Mesenteric fat pad (tissue), 1 donor: ENCODE measurements around the gene GFER. TPM values are rescaled to one million over a fixed set of nuclear protein-coding genes. Genes with fewer than 3 reads are reported as not detected.

Experiments
- DNase-seq: peaks from one replicate; pipeline ENCODE4 v3.0.0-alpha.2; 2020; ENCODE audit warnings: low spot score
- total RNA-seq: library from RNA; stranded (reverse); fragmentation: NEBNext Ultra II Directional; extraction: Animal tissue kit (Norgen Biotek cat#: 25700); gene quantifications from one replicate; pipeline ENCODE4 v1.2.1, GENCODE V29; 2021
- donor health status: DM: yes; HTN: yes; CAD: no.

Gene GFER
- total RNA-seq, 1 donor from 2014 or later: 15.7 TPM

DNA sequence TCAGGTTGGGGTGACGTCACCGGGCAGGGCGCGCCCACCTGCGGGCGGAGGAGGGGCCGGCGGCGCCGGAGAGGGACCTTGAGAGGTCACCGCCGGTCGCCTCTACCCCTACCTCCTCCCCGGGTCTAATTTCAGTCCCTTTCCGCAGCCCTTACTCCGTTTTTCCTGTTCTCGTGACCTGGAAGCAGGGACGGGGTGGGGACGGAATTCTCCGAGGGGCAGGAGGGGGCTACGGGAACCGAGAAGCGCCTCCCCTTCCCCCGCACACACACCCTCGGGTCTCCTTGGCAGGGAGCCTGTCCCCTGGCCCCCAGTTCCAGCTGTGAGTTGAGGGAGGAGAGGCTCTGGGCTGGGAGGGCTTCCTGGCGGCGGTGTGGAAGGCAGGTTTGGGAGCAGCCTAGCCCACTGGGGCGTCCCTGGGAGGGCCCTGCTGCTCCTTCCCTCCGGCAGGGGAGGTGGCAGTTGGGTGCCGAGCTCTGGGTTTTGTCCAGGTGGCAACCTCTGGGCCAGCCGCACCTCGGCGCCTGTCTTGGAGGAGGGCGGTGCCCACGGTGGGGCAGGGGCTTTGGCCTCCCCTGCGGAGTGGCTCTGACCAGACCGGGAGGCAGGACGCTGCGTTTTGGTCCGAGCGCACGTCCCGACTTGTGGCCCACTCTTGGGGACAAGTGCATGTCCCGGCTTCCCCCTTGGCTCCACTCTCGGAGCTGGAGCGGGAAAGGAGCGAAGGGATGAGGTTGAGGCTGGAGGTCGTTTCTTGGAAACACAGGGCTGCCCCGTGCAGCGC is 6.5 kb downstream of the GFER start:
- DNase-seq: no peak

DNA sequence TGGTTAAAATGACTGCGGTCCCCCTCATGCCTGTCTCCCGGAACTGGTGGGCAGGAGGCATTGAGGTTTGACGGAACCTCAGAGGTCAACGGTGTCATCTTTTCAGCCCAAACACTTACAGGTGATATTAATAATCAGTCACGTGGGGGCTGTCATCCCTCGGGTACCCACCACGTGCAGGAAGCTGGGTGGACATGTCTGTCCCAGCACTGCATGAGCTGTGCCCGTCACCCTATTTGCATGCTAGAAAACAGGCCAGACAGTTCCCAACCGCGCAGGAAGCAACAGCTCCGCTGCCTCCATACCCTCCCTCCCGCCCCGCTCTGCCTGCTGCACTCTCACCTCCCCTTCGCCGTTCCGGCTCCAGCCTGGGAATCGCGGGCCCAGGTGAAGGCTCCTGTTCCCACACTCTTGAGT is 7.2 kb downstream of the GFER start:
- no peak for DNase-seq

DNA sequence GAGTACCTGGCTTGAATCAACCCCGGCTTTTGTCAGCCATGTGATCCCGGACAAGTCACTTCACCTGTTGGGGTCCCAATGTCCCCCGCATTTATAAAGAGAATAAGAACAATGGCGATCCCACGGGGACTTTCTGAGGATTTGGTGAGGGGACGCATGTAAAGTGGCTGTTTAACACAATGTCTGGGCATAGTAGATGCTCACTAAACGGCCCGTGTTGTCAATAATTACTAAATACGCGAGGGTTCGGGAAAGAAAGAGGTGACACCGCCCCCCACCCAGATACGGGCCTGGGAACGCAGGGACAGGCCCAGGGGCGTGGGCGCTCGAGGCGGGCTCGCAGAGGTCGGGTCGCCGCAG is 7.6 kb downstream of the GFER start:
- DNase-seq: no peak

DNA sequence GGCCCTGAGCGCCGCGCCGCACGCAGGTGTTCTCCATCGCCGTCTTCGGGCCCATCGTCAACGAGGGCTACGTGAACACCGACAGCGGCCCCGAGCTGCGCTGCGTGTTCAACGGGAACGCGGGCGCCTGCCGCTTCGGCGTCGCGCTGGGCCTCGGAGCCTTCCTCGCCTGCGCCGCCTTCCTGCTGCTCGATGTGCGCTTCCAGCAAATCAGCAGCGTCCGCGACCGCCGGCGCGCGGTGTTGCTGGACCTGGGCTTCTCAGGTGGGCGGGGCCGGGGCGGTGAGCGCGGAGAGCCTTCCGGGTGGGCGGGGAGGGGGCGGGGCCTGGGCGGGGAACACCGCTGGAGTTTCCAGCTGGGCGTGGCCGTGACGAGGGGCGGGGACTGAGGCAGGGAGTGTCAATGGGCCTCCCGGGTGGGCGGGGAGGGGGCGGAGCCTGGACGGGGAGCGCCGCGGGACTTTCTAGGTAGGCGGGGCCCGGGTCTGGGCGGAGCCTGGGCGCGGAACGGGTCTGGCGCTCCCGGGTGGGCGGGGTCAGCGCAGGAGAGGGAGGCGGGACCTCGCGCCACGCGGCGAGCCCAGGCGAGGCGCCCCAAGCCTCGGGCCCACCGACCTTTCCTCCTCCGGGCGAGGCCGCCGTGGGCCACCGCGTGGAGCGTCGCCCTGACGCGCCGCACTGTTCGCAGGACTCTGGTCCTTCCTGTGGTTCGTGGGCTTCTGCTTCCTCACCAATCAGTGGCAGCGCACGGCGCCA is 8.1 kb downstream of the GFER start:
- DNase-seq: peak; percentile 97

DNA sequence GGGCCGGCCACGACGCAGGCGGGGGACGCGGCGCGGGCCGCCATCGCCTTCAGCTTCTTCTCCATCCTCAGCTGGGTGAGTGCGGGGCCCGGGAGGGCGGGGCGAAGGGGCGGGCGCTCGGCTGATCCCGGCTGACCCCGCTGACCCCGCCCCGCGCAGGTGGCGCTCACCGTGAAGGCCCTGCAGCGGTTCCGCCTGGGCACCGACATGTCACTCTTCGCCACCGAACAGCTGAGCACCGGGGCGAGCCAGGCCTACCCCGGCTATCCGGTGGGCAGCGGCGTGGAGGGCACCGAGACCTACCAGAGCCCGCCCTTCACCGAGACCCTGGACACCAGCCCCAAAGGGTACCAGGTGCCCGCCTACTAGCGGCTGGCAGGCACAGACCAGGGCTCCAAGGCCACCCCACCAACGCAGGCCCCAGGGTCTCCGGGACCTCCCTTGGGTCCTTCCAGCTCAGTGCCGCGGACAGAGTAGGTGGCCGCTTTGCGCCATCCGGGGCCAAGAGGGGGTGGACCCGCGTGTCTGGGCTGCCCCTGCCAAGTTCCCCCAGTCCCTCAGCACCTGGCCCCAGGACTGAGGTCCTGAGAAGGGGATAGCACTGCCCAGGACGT is 8.8 kb downstream of the GFER start:
- DNase-seq: no peak

DNA sequence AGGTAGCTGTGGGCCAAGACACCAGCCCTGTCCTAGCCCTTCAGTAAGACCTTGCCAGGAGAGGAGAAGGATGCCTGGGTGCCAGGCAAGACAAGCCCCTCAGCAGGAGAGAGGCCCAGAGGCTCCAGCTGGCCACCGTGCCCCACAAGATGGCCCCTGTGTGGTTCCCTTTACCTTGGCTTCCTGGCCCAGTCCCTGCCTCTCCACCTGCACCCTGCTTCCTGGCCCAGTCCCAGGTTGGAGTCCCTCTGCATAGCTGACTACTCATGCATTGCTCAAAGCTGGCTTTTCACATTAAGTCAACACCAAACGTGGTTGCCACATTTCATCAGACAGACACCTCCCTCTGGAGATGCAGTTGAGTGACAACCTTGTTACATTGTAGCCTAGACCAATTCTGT is 9.7 kb downstream of the GFER start:
- no peak for DNase-seq

DNA sequence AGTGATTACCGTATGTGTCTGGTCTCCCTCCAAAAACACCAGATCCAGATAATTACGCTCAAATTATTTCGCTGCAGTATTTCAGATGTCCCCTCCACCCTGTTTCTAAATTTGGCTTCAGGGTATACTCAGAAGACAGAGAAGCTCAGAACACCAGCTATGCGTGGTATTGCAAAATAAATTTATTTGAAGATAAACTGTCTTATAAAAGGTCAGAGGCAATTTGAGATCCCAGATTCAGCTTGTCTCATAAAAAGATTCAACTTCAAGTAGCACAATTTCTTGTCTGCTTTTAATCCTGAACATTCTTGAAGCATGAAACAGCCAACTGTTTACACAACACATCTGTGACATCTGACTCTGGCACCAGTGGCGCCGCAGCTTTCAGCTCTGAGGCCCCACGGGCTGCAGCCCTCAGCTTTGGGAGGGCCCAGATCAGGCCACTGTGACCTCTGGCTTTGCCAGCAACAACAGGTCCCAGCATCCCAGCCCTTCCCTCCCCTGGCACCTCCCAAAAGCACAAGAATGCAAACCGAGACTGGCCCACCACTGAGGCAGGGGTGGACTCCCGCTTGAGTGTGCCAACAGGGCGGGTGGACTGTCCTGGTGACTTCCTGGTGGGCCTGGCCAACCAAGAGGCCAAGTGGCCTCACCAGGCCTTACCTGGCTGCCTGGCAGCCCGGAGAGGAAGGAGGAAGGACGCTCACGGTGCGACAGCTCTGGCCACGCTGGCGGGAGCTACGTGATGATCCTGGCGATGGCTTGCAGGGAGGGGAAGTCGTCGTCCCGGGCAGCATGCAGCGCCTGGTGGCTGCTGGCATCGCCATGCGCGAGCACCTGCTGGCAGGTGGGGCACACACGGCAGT is 13.7 kb downstream of the GFER start:
- DNase-seq: no peak

DNA sequence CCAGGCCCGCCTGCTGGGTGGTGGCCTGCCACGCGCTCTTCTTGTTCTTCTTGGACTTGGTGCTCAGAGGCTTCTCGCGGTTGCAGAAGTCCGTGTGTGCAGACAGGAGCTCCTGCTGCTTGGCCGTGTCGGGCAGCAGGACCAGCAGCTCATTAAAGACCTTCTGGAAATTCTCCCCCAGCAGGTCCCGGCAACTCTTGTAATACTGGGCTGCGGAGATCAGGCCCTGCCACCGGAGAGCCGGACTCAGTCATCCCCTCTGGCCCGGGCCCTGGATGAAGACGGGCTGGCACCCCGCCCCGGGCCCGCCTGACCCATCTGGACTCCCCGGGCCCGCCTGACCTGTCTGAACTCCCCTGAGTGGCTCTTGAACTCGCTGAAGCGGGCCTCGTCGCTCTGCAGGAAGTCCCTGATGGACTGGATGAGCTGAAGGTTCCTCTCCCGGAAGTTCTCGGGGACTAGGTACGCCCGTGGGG is 14.4 kb downstream of the GFER start:
- no peak for DNase-seq

DNA sequence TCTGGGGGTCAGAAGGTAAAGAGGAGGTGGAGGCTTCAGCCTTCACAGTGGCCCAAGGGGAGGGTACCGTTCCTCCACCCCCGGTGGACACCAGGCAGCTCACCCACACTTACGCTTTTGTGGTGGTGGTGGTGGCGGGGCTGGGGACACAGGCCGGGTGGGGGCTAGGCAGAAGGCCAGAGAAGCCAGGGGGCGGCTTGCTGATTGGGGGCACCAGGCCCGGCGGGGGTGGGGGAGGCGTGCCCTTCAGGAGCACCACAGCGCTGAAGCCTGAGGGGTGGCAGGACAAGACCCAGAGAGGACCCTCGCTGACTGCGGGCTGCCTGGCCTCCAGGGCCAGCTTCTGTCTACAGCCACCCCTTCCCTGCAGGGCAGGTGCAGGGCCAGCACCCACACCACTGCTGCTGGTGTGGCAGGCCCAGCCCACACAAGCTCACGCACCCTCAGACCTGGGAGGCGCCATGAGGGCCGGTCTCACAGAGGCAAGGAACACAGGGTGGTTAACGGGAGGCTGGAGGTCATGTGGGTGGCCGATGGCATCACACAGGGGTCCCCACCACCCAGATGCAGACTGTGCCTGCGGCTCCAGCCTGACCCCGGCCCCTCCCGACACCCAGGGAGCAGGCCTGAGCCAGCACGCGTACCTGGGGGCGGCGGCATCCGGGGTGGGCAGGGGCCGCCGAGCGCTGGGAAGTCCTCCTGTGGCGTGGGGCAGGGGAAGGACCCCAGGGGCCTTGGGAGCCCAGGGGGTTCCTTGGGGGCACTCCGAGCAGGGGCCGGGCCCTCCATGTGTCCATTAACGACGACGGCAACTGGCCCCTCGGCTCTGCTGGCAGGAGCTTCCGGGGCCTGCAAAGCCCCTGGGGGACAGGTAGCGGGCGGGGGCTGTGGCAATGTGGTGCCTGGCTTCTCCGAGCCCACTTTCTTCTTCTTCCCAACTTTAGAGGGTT is 15.1 kb downstream of the GFER start:
- no peak for DNase-seq

DNA sequence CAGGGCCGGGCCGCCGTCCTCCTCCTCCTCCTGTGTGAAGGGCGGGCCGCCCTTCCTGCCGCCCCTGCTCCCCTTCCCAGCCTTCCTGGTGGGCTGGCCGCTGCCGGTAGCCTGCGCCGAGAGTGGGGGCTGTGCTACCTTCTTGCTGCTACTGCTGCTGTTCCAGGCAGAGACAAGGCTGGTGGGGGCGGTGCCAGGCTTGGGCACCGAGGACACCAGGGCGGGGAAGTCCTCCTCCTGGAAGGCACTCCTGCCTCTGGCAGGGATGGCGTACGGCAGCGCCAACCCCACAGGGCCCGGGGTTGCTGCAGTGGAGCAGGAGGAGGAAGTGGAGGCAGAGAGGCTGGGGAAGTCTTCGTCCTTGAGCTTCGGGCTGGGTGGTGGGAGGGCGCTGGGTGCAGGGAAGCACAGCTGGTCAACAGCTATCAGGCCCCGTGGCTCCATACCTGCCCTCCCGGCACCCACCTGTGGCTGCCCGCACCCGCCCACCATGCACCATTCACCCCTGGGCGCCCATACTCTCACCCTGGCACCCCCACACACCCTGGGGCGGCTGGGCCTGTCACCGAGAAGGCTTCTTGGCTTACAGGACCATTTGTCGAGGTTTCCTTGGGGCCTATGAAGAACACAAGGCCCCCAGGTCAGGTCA is 16.0 kb downstream of the GFER start:
- no peak for DNase-seq

DNA sequence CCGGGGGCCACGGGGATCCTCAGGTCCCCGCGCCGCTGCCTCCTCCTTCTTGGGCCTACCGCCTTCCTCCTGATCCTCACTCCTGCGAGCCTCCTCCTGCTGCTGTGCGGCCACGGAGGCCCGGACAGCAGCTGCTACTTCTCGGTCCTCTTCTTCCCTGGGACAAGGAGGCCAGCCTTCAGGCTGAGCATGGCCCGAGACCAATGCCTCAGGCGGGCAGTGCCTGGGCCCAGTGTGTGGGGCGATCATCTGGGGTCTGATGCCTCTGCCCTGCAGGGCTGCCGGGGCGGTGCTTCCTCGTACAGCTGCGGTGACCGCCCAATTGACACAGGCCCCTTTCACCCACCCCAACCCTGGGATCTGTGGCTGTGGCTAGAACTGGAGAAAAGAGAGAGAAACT is 17.0 kb downstream of the GFER start:
- DNase-seq: no peak

DNA sequence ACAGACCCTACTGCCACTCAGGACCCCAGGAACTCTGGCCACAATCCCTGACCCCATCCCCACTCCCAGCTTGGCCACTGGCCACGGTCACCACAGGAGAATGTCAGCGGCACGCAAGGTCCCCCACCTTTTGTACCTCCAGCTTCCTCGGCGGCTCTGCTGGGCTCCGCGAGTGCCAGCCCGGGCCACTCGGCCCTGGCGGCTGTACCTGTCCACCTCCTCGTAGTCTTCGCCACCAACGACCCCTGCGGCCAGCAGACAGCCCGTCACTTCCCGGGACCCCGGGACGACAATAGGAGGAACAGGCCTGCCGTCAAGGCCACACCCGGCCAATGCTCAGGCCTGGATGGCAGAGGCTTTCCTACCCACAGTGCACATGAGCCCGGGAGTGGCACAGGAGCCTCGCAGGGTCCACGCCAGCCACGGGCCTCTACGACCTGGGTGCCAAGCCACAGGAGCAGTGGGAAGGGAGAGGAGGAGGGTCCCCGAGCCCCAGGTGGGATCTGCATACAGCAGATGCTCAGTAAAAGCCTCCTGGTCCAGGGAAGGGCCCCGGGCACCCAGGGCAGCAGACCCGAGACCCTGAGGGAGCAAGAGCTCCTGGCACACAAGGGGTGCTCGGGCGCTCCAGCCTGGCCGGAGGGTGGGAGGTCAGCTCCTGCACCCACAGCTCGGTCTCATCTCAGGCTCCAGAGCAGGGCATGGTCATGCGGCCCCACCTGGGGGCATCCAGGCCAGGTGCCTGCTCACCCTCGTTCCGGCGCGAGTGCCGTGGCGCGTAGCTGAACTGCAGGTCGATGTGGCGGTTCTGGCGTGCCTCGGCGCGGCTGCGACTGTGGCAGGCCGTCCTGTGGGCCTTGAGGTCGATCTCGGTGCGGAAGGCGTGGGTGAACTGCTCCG is 17.7 kb downstream of the GFER start:
- no peak for DNase-seq

DNA sequence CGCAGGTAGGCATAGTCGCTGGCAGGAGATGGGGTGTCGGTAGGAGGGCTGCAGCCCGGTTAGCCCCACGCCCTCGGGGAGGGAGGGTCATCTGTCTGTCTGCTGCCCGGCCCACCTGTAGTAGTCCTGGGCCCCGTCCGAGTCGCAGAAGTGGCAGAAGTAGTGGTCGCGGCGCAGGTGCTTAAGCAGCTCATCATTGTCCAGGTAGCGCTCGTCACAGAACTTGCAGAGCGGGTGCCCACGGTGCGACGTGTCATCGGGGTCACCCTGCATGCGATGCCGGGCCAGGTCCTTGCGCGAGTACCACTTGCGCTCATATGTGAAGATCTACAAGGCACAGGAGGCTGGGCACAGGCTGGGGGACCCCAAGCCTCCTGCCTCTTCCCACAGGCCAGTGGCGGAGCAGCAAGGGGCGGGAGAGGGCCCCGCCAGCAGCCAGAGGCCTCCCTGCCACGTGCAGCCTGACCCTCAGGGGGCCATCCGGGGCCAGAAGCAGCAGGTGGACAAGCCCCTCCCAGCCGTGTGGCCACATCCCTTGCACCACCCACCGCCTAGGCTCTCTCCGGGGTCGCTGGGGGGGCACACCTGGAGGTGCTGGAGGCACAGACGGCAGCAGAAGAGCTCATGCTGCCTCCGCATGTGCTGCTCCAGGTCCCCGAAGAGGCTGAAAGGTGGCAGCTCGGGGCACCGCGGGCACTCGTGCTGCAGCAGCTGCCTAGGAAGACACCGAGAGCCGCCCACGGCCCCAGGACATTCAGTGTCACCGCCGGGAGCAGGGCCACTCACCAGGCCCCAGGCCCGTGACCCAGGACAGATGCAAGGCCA is 18.6 kb downstream of the GFER start:
- no peak for DNase-seq

DNA sequence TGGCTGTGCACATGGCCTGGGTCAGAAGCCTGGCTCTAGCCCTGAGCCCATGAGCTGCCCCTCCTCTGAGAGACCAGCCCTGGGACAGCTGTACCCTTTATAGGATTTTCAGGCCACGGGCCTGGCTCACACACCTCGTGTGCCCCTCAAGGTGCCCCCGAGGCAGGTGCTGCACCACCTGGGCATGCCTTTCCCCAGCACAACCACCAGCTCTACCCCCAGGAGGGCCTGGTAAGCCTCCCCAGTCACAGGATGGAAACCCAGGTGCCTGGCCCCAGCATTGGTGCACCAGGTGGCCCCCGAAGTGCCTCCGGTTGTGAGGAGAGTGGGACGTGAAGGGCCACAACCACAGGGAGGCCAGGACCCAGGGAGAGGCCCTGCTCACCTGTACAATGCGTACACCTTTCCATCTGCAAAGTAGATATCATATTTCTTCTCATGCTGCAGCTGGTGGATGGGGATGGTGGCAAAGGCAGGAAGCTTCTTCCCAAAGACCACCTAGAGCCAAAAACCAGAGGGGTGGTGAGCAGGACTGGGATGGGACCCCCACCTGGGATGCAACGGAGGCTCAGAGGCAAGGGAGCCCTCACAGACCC is 19.3 kb downstream of the GFER start:
- DNase-seq: no peak

DNA sequence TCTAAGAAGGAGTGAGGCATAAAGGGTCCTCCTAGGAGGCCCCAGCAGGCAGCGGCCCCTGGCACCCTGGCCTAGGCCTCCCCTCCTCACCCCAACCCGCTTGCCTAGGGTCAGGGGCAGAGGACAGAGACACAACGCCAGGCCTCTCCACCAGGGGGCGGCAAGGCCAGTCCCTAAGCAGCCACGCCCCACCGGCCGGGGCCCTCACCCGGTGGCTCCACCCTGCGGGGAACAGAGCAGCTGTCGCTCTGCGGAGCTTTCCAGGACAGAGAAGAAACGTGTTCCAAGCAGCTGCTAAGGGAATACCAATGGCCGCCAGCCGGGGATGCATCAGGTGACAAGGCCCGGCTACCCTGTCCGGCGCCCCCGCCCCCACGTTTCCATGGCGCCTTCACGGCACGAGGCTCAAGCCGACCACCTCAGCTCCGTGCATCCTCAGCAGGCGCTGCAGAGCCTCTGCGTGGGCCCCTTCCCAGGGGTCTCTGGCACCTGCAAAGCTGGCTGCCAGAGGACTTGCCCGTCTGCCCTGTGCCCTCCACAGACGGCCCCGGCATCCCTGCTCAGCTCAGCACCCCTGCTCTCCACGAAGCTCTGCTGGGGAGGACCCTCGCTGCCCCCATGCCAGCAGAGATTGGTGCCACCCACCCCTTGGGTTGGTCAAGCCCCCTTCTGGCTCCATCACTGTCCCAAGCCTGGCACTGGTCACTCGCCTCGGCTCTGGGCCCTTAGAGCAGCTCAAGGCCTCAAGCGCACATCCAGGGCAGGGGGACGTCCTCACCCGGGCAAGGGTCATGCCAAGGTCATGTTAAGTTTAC is 20.0 kb downstream of the GFER start:
- peak; percentile 96 for DNase-seq

DNA sequence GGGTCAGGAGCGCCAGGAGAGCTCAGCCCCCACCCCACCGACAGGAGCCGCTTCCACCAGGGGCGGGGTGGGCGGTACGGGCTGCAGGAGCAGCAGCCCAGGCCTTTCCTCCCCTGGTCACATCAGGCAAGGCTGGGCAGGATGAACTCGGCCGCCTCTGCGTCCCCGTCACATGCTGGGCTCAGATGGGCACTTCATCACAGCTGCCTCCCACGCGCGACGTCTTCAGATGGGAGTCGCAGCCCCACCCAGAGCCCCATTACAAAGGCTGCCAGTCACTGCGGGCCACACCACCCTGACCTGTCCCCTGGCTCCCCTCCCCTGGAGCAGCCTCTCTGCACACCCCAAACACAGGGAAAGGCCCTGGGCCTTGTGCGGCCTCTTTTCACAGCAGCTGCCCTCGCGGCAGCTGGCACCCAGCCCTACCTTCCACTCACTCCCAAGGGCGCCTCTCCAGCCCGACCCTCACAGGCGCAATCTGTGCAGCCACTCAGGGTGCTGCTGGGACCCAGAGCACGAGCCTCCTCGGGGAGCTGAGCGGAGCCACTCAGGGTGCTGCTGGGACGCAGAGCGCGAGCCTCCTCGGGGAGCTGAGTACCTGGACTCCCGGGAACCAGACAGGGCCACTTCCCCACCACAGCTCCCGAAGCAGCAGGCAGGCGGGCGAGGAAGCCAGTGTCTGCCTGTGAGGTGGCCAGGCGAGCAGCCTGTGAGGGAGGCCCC is 21.0 kb downstream of the GFER start:
- no peak for DNase-seq
